Neuronal stem cell (in vitro differentiated cells): ENCODE data around the gene N4BP2.

Source experiments
- DNase-seq: peaks from one replicate; pipeline ENCODE4 v3.0.0-alpha.2; 2013; ENCODE audit warnings: low spot score
- H2AFZ ChIP-seq: one replicate; pipeline ENCODE4 v1.6.1; 2013; ENCODE audit warnings: mild to moderate bottlenecking, low read length, inconsistent platforms
- H2AK5ac ChIP-seq: 2 replicates; pipeline ENCODE4 v1.6.1; 2013; ENCODE audit warnings: low read depth, mild to moderate bottlenecking, inconsistent platforms, low read length, moderate library complexity, mixed read lengths
- H2BK120ac ChIP-seq: 2 replicates; pipeline ENCODE4 v1.6.1; 2013; ENCODE audit warnings: low read depth, mild to moderate bottlenecking, inconsistent platforms, low read length, moderate library complexity, mixed read lengths
- H2BK12ac ChIP-seq: one replicate; pipeline ENCODE4 v1.6.1; 2013; ENCODE audit warnings: low read length, inconsistent platforms
- H2BK15ac ChIP-seq: 2 replicates; pipeline ENCODE4 v1.6.1; 2013; ENCODE audit warnings: mild to moderate bottlenecking, low read length, inconsistent platforms, mixed read lengths
- H2BK5ac ChIP-seq: one replicate; pipeline ENCODE4 v1.6.1; 2013; ENCODE audit warnings: inconsistent platforms, mild to moderate bottlenecking, low read length, moderate library complexity
- H3K14ac ChIP-seq: one replicate; pipeline ENCODE4 v1.6.1; 2013; ENCODE audit warnings: low read length, inconsistent platforms
- H3K18ac ChIP-seq: 2 replicates; pipeline ENCODE4 v1.6.1; 2013; ENCODE audit warnings: low read length, inconsistent platforms
- H3K23ac ChIP-seq: 2 replicates; pipeline ENCODE4 v1.6.1; 2013; ENCODE audit warnings: low read depth, mild to moderate bottlenecking, mixed read lengths, low read length, inconsistent platforms; ENCODE audit not compliant: poor library complexity
- H3K27ac ChIP-seq: replicated peaks from 3 replicates; pipeline ENCODE4 v1.5.1; 2013; ENCODE audit warnings: low read length, inconsistent platforms
- H3K27me3 ChIP-seq, 3 experiments: 2 replicates each; pipeline ENCODE4 v1.6.1; 2013; ENCODE audit warnings: low read length in 3 of 3, mild to moderate bottlenecking in 2 of 3, inconsistent platforms in 1 of 3, low read depth in 1 of 3, mixed read lengths in 1 of 3, moderate library complexity in 1 of 3; ENCODE audit not compliant: control insufficient read depth in 3 of 3, insufficient read depth in 3 of 3
- H3K36me3 ChIP-seq, 2 donors: replicated peaks in 1 of 2; 2 replicates each; pipeline ENCODE4 v1.6.1; 2013; ENCODE audit warnings: low read length in 2 of 2; ENCODE audit not compliant: control insufficient read depth in 2 of 2, insufficient read depth in 2 of 2
- H3K4ac ChIP-seq: 2 replicates; pipeline ENCODE4 v1.6.1; 2013; ENCODE audit warnings: inconsistent platforms, mild to moderate bottlenecking, low read length, moderate library complexity
- H3K4me1 ChIP-seq, 2 donors: 1 replicate in 1 of 2; 2 replicates in 1 of 2; pipeline ENCODE4 v1.6.1; 2013; ENCODE audit warnings: low read length in 2 of 2, low read depth in 1 of 2; ENCODE audit not compliant: control insufficient read depth in 2 of 2, insufficient read depth in 1 of 2
- H3K4me2 ChIP-seq: one replicate; pipeline ENCODE4 v1.6.1; 2013; ENCODE audit warnings: mild to moderate bottlenecking, low read length, inconsistent platforms; ENCODE audit not compliant: insufficient read depth, poor library complexity, severe bottlenecking
- H3K4me3 ChIP-seq, 2 donors: 2 replicates each; pipeline ENCODE4 v1.5.1; 2013; ENCODE audit warnings: low read length in 2 of 2, mild to moderate bottlenecking in 2 of 2, inconsistent platforms in 1 of 2, moderate library complexity in 1 of 2
- H3K79me1 ChIP-seq: one replicate; pipeline ENCODE4 v1.6.1; 2013; ENCODE audit warnings: low read depth, mild to moderate bottlenecking, inconsistent platforms, low read length, moderate library complexity
- H3K9ac ChIP-seq: one replicate; pipeline ENCODE4 v1.6.1; 2013; ENCODE audit warnings: mild to moderate bottlenecking, low read depth, low read length, inconsistent platforms; ENCODE audit not compliant: poor library complexity
- H3K9me3 ChIP-seq, 2 donors: replicated peaks in 1 of 2; 2 replicates each; pipeline versions ENCODE3 to v1.6.1; 2013; ENCODE audit warnings: low read length in 2 of 2, mild to moderate bottlenecking in 2 of 2, inconsistent platforms in 1 of 2, low read depth in 1 of 2, mixed read lengths in 1 of 2, moderate library complexity in 1 of 2; ENCODE audit not compliant: control insufficient read depth in 2 of 2, insufficient read depth in 1 of 2
- H4K8ac ChIP-seq: one replicate; pipeline ENCODE4 v1.6.1; 2013; ENCODE audit warnings: low read depth, mild to moderate bottlenecking, inconsistent platforms, low read length, moderate library complexity
- H4K91ac ChIP-seq: one replicate; pipeline ENCODE4 v1.6.1; 2013; ENCODE audit warnings: low read length, low read depth, mild to moderate bottlenecking, inconsistent platforms; ENCODE audit not compliant: poor library complexity
- WGBS, 2 donors: extraction: QIAGEN DNeasy Blood & Tissue Kit; methylation state at CpG; one replicate each; pipeline ENCODE4 v1.1.7; 2013; ENCODE audit warnings: missing lambda C conversion rate in 2 of 2, mixed read lengths in 1 of 2; ENCODE audit not compliant: insufficient read length in 2 of 2, insufficient replicate concordance in 1 of 2; ENCODE audit errors: extremely low coverage in 2 of 2; 5-methylcytosine and 5-hydroxymethylcytosine counted together

Gene N4BP2

DNA sequence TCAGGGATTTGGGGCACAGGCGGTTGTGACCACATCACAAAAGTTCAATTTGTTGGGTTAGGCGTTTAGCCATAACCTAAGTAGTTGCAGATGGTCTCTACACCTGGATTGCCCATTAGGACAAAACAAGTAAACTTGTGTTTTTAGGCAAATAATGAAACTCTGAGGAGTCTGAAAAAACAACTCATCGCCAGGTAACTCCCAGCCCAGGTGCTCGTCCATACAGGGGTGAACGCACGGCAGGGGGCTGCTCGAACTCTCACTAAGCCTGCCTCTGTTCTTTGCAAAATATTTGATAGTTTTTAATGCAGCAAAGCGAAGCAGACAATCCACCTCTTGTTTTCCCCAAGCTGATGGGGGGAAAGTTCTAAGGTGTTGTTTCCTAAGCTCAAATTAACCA is 139.6 kb downstream of the N4BP2 start:
- Histone ChIP-seq H4K8ac (no peak overlapping the region), H3K23ac (no peak overlapping the region), H2AK5ac (no peak overlapping the region), H3K9ac (no peak overlapping the region), H2BK15ac (no peak overlapping the region), H3K79me1 (no peaks in the 10 kb centered on the region), H3K4me2 (no peak overlapping the region), H3K4me1 (peaks cover 7 to 16% of the 10 kb centered on the region in 2 donors), H4K91ac (no peak overlapping the region), H3K4me3 (no peak overlapping the region), H3K14ac (no peak overlapping the region), H2AFZ (peak overlapping the region; percentile 88), H3K27ac (no peak overlapping the region), H3K27me3 (no peaks in the 10 kb centered on the region), H2BK5ac (no peak overlapping the region), H3K9me3 (no peaks in the 10 kb centered on the region), H2BK120ac (no peak overlapping the region), H3K18ac (no peak overlapping the region), H2BK12ac (no peak overlapping the region), H3K4ac (no peak overlapping the region), H3K36me3 (no peaks in the 10 kb centered on the region)
- no CpG with 5 or more reads among the region's 8 CpGs for WGBS, 2 donors
- DNase-seq, result no peak

DNA sequence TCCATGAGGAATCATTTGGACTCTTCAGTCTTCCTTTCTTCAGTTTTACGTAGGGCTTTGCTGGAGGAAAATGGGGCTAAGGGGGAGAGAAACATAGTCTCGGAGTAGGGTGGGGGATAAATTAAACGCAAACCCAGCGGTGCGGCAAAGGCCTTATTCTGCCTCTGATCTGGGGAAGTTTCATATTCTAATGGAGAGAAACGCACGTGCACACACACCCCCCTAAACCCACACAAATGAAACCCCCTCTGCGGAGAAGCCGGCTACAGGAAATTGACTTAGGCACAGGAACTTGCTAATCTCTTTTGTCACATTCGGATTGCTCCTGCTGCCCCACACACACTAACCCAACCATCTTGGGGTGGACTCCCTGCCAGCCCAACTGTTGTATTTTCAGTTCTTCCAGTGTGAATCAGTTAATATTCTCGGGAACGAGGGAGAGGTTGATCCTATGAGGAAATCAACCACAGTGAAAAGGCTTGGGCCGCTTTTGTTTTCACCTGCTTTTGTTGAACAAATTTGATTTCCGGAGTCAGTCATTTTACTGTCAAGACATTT is 140.2 kb downstream of the N4BP2 start, which contains the start of gene RHOH:
TSS of gene RHOH (plus strand) at position 308 of the 558 bp plus-strand sequence. CDS start 46,356 bp downstream, outside the sequence.
- H3K4me3 ChIP-seq, result peak within 1 kb of the TSS in 1 of 2 donors; percentile 41
- no peak for DNase-seq
- H3K4me1 ChIP-seq, result peaks cover 7 to 16% of the 10 kb centered on the region in 2 donors

DNA sequence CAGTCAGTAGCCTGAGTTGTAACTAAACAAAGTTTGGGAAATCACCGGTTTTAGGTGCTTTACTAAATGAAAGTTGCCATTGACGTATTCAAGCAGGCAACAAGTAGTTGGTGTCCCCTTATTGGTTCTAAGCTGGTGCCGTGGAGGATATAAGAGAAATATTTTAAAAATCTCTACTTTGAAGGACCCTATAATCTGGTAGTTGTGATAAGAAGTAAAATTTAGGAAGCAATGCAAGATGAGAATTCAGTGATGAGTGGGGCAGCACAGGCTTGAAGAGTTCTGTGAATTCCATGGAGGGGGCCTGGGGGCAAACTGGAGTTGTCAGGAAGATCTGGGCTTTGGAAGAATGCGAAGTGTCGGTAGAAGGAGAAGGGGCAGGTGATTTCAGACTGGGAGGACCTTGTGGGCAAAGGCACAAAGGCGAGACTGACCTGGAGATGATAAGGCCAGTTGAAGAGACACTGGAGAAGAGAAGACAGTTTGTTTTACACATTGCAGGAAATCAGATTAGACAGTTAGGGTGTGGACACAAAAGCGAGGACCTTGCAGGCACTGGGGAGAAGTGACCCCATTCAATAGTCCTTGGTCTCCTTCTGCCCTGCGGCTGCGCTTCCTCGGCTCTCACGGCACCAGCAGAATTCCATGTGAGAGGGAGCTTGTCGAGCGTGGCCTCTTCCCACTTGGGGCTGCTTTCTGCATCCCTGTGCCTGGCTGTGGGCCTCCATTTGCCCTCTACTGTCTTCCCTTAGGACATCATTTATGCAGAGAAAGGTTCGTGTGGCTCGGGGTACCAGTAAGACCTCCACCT is 141.4 kb downstream of the N4BP2 start:
- no peaks in the 10 kb centered on the region for H3K9me3 ChIP-seq
- H2AFZ ChIP-seq, result no peak overlapping the region
- no peak overlapping the region for H4K91ac ChIP-seq
- H2BK120ac ChIP-seq, result no peak overlapping the region
- H3K4ac ChIP-seq, result no peak overlapping the region
- DNase-seq, result no peak
- H3K23ac ChIP-seq, result no peak overlapping the region
- no peak overlapping the region for H3K27ac ChIP-seq
- H4K8ac ChIP-seq, result no peak overlapping the region
- no peaks in the 10 kb centered on the region for H3K27me3 ChIP-seq
- no peaks in the 10 kb centered on the region for H3K36me3 ChIP-seq
- H3K4me3 ChIP-seq, result no peak overlapping the region
- H2AK5ac ChIP-seq, result no peak overlapping the region
- H2BK15ac ChIP-seq, result no peak overlapping the region
- no CpG with 5 or more reads among the region's 15 CpGs for WGBS, 2 donors
- H3K9ac ChIP-seq, result no peak overlapping the region
- H2BK5ac ChIP-seq, result no peak overlapping the region
- H3K4me2 ChIP-seq, result no peak overlapping the region
- no peak overlapping the region for H3K14ac ChIP-seq
- peak overlapping the region; percentile 29 for H3K18ac ChIP-seq
- no peak overlapping the region for H2BK12ac ChIP-seq
- peaks cover 2 to 13% of the 10 kb centered on the region in 2 donors for H3K4me1 ChIP-seq
- H3K79me1 ChIP-seq, result no peaks in the 10 kb centered on the region

More for the DNA sequence above, 140.2 kb downstream of the N4BP2 start, which contains the start of gene RHOH:
- no peak within 1 kb of the TSS for H2BK15ac ChIP-seq
- peak within 1 kb of the TSS; percentile 27 for H3K4me2 ChIP-seq
- H2BK12ac ChIP-seq, result no peak within 1 kb of the TSS
- H3K9me3 ChIP-seq, result no peaks in the 10 kb centered on the region
- H2AFZ ChIP-seq, result peak within 1 kb of the TSS; percentile 88
- no peak within 1 kb of the TSS for H2BK120ac ChIP-seq
- no peaks in the 10 kb centered on the region for H3K79me1 ChIP-seq
- no peak within 1 kb of the TSS for H3K9ac ChIP-seq
- peak within 1 kb of the TSS; percentile 30 for H3K27ac ChIP-seq
- H2AK5ac ChIP-seq, result no peak within 1 kb of the TSS
- no CpG with 5 or more reads among the region's 14 CpGs for WGBS, 2 donors
- H4K8ac ChIP-seq, result no peak within 1 kb of the TSS
- no peak within 1 kb of the TSS for H3K14ac ChIP-seq
- no peak within 1 kb of the TSS for H4K91ac ChIP-seq
- H3K4ac ChIP-seq, result no peak within 1 kb of the TSS
- no peaks in the 10 kb centered on the region for H3K27me3 ChIP-seq
- no peak within 1 kb of the TSS for H2BK5ac ChIP-seq
- no peaks in the 10 kb centered on the region for H3K36me3 ChIP-seq
- H3K18ac ChIP-seq, result no peak within 1 kb of the TSS
- H3K23ac ChIP-seq, result no peak within 1 kb of the TSS

GRCh38 chr4:40199179-40199670 is 142.6 kb downstream of the N4BP2 start:
- H3K4ac ChIP-seq, result no peak overlapping the region
- no peak overlapping the region for H2BK120ac ChIP-seq
- no peak overlapping the region for H3K4me3 ChIP-seq
- WGBS, 2 donors, result no CpG with 5 or more reads among the region's 6 CpGs
- no peaks in the 10 kb centered on the region for H3K79me1 ChIP-seq
- H2BK12ac ChIP-seq, result no peak overlapping the region
- H3K27ac ChIP-seq, result no peak overlapping the region
- H3K4me1 ChIP-seq, result peaks cover 2 to 9% of the 10 kb centered on the region in 2 donors
- no peak for DNase-seq
- H3K23ac ChIP-seq, result no peak overlapping the region
- no peak overlapping the region for H2BK15ac ChIP-seq
- no peak overlapping the region for H3K9ac ChIP-seq
- H3K14ac ChIP-seq, result no peak overlapping the region
- no peak overlapping the region for H2AFZ ChIP-seq
- H3K27me3 ChIP-seq, result no peaks in the 10 kb centered on the region
- no peak overlapping the region for H2AK5ac ChIP-seq
- no peak overlapping the region for H3K4me2 ChIP-seq
- no peak overlapping the region for H4K91ac ChIP-seq
- no peaks in the 10 kb centered on the region for H3K9me3 ChIP-seq
- no peak overlapping the region for H3K18ac ChIP-seq
- no peak overlapping the region for H2BK5ac ChIP-seq
- H4K8ac ChIP-seq, result no peak overlapping the region
- H3K36me3 ChIP-seq, result no peaks in the 10 kb centered on the region
